Panc1 (cell line): ENCODE data around the gene PTPRZ1.

Source experiments
- CTCF ChIP-seq: fragments of 450-650 bp; IDR thresholded peaks from 2 replicates; pipeline ENCODE4 v1.5.1; 2017; ENCODE audit warnings: mild to moderate bottlenecking
- POLR2AphosphoS5 ChIP-seq: IDR thresholded peaks from 2 replicates; pipeline ENCODE4 v1.6.1; 2012; ENCODE audit warnings: mild to moderate bottlenecking, low read depth, low read length, moderate library complexity
- REST ChIP-seq, 2 experiments: IDR thresholded peaks; 2 replicates each; pipeline ENCODE4 v1.6.1; 2011 to 2012; ENCODE audit warnings: low read depth in 2 of 2, control low read depth in 1 of 2, low read length in 1 of 2, mild to moderate bottlenecking in 1 of 2, moderate library complexity in 1 of 2; ENCODE audit not compliant: insufficient read depth in 1 of 2

- TF ChIP-seq CTCF (no peak), POLR2AphosphoS5 (no peak), REST (IDR thresholded peaks at IDR 0.05; ENCODE audit: insufficient read depth in 1 of 2, low read depth in 2 of 2, low read length in 1 of 2) (no peak)
These were observed 80.2 kb downstream of the PTPRZ1 start for GRCh38 chr7:121953164-121953563.
